Endothelial cell of umbilical vein (primary cell): ENCODE data around the gene SETBP1. TPM values are rescaled to one million over a fixed set of nuclear protein-coding genes. Genes with fewer than 3 reads are reported as not detected.

Experiments
- BruUV-seq: library from RNA; stranded (reverse); fragments of 400-500 nt; replicated peaks from 2 replicates; lab custom pipeline; 2021; lab: Mats Ljungman, UMichigan
- CTCF ChIA-PET: fragments of 300-600, 350-600 bp; sonication (Branson Sonifier 250); formaldehyde crosslinking; loops from one replicate; lab custom pipeline; 2021; ENCODE audit warnings: antibody characterized with exemption, inconsistent platforms; lab: Charles Lee
- POLR2A ChIA-PET: fragments of 300-600, 350-600 bp; sonication (Branson Sonifier 250); formaldehyde crosslinking; loops from one replicate; lab custom pipeline; 2021; ENCODE audit warnings: antibody characterized with exemption, inconsistent platforms; lab: Charles Lee
- DNase-seq: peaks from one replicate; pipeline ENCODE4 v3.0.0-alpha.2; 2011; ENCODE audit warnings: low read depth, low spot score
- FAIRE-seq: peaks from 2 replicates; lab custom pipeline; 2011; peaks lifted over from hg19 to GRCh38; lab: Jason Lieb, UNC
- H2AFZ ChIP-seq: 2 replicates; pipeline ENCODE4 v1.6.0; 2012; ENCODE audit warnings: low read depth, low read length, control low read depth, inconsistent platforms
- H3K27ac ChIP-seq: 2 replicates; pipeline ENCODE4 v1.5.1; 2011; ENCODE audit warnings: low read depth, mild to moderate bottlenecking, control low read depth, low read length, moderate library complexity; ENCODE audit not compliant: insufficient read depth
- H3K27me3 ChIP-seq, 2 experiments: 2 replicates each; pipeline versions ENCODE4 v1.6.0 to v1.6.1; 2011; ENCODE audit warnings: low read length in 2 of 2, mixed read lengths in 1 of 2; ENCODE audit not compliant: control insufficient read depth in 2 of 2, insufficient read depth in 2 of 2
- H3K36me3 ChIP-seq, 2 experiments: 2 replicates in 1 of 2; 3 replicates in 1 of 2; pipeline ENCODE4 v1.5.1; 2011; ENCODE audit warnings: low read length in 2 of 2, mild to moderate bottlenecking in 1 of 2, moderate library complexity in 1 of 2; ENCODE audit not compliant: control insufficient read depth in 2 of 2, insufficient read depth in 2 of 2; ENCODE audit errors: extremely low read depth in 1 of 2
- H3K4me1 ChIP-seq: 3 replicates; pipeline ENCODE4 v1.5.1; 2011; ENCODE audit warnings: mild to moderate bottlenecking, low read length; ENCODE audit not compliant: control insufficient read depth, insufficient read depth; ENCODE audit errors: extremely low read depth
- H3K4me2 ChIP-seq: 2 replicates; pipeline ENCODE4 v1.6.1; 2011; ENCODE audit warnings: low read length, control low read depth, mixed read lengths; ENCODE audit not compliant: insufficient read depth
- H3K4me3 ChIP-seq, 3 experiments: fragments of 200-600 bp in 1 of 3; sonication (generic), shearing (Covaris generic) in 1 of 3; replicated peaks in 1 of 3; 2 replicates each; pipeline ENCODE4 v1.5.1; 2011 to 2016; ENCODE audit warnings: control low read depth in 3 of 3, low read length in 3 of 3, mild to moderate bottlenecking in 2 of 3, inconsistent platforms in 1 of 3, low read depth in 1 of 3, moderate library complexity in 1 of 3; ENCODE audit not compliant: insufficient read depth in 1 of 3
- H3K79me2 ChIP-seq: 2 replicates; pipeline ENCODE4 v1.6.0; 2012; ENCODE audit warnings: low read length, inconsistent platforms; ENCODE audit not compliant: control insufficient read depth, insufficient read depth
- H3K9ac ChIP-seq: replicated peaks from 2 replicates; pipeline ENCODE3; 2011; ENCODE audit warnings: low read length, control low read depth; ENCODE audit not compliant: insufficient read depth; ENCODE audit errors: extremely low read depth
- H3K9me1 ChIP-seq: replicated peaks from 3 replicates; pipeline ENCODE4 v1.6.0; 2011; ENCODE audit warnings: mild to moderate bottlenecking, low read length; ENCODE audit not compliant: control insufficient read depth, insufficient read depth; ENCODE audit errors: extremely low read depth
- H3K9me3 ChIP-seq: replicated peaks from 2 replicates; pipeline ENCODE4 v1.5.1; 2012; ENCODE audit warnings: low read length, inconsistent platforms; ENCODE audit not compliant: control insufficient read depth, insufficient read depth
- H4K20me1 ChIP-seq: replicated peaks from 2 replicates; pipeline ENCODE3; 2011; ENCODE audit warnings: mild to moderate bottlenecking, low read length; ENCODE audit not compliant: control insufficient read depth, insufficient read depth; ENCODE audit errors: extremely low read depth
- CTCF ChIP-seq, 2 donors: IDR thresholded peaks; 1 replicate in 1 of 2; 2 replicates in 1 of 2; pipeline ENCODE4 v1.5.1; 2011; ENCODE audit warnings: low read length in 2 of 2, mild to moderate bottlenecking in 2 of 2, moderate library complexity in 2 of 2, control low read depth in 1 of 2, inconsistent platforms in 1 of 2, low read depth in 1 of 2; ENCODE audit not compliant: insufficient read depth in 1 of 2; ENCODE audit errors: extremely low read depth in 1 of 2
- EZH2 ChIP-seq: IDR thresholded peaks from 2 replicates; pipeline ENCODE4 v1.6.1; 2012; ENCODE audit warnings: borderline replicate concordance, low read depth, mild to moderate bottlenecking, moderate library complexity, low read length, inconsistent platforms; ENCODE audit not compliant: severe bottlenecking
- FOS ChIP-seq: IDR thresholded peaks from 2 replicates; pipeline ENCODE4 v1.6.1; 2011; ENCODE audit warnings: mild to moderate bottlenecking, low read length, moderate library complexity, borderline replicate concordance; ENCODE audit not compliant: insufficient read depth
- GATA2 ChIP-seq: IDR thresholded peaks from 2 replicates; pipeline ENCODE4 v1.7.0; 2011; ENCODE audit warnings: low read depth, mild to moderate bottlenecking, moderate library complexity, mixed read lengths, low read length; ENCODE audit not compliant: insufficient read length, insufficient read depth
- JUN ChIP-seq: IDR thresholded peaks from 2 replicates; pipeline ENCODE4 v1.6.1; 2011; ENCODE audit warnings: borderline replicate concordance, low read depth; ENCODE audit not compliant: insufficient read length, insufficient read depth
- MAX ChIP-seq: IDR thresholded peaks from 2 replicates; pipeline ENCODE4 v1.6.1; 2011; ENCODE audit not compliant: insufficient read depth, insufficient read length
- MYC ChIP-seq: IDR thresholded peaks from one replicate; pipeline ENCODE4 v1.6.1; 2011; ENCODE audit warnings: mild to moderate bottlenecking, low read depth, low read length
- POLR2A ChIP-seq: IDR thresholded peaks from 2 replicates; pipeline ENCODE4 v1.6.1; 2012; ENCODE audit warnings: low read depth, mild to moderate bottlenecking, control low read depth, low read length
- POLR2AphosphoS5 ChIP-seq: IDR thresholded peaks from 2 replicates; pipeline ENCODE4 v1.6.1; 2012; ENCODE audit warnings: low read depth, mild to moderate bottlenecking, control low read depth, low read length, moderate library complexity; ENCODE audit not compliant: insufficient read depth
- dilution Hi-C: fragments of 300-500 bp; cut with MboI; formaldehyde crosslinking; loops from one replicate; pipeline ENCODE4 v1.15.0; 2019; ENCODE audit warnings: low sequenced_read_pairs; ENCODE audit not compliant: extremely low pct_ligation_motif_present
- intact Hi-C: fragments of 100-400 bp; cut with micrococcal nuclease; formaldehyde crosslinking; loops from one replicate; pipeline ENCODE4 v1.10.0; 2022
- polyA plus RNA-seq, 4 experiments: library from polyadenylated mRNA; depleted of rRNA in 3 of 4; stranded (reverse) in 3 of 4; unstranded in 1 of 4; fragments of >200 nt; gene quantifications; 2 replicates each; pipeline versions ENCODE4 v1.2.1 to v1.2.3, GENCODE V29; 2011 to 2012; ENCODE audit warnings: missing spikeins in 1 of 4
- total RNA-seq: library from RNA; stranded (reverse); gene quantifications from 2 replicates; pipeline ENCODE4 v1.2.3, GENCODE V29; 2021

Gene SETBP1
- total and polyA plus RNA-seq, 2 donors (not counting 3 experiments of a cell fraction or from before 2014, with no cell fraction given) = 0.76 to 3.1 TPM

- no TSS peak for BruUV-seq
- no peak for TF ChIP-seq JUN
- Histone ChIP-seq H2AFZ (no peak overlapping the region), H3K36me3 (no peaks in the 10 kb centered on the region), H3K27ac (no peak overlapping the region), H3K4me2 (no peak overlapping the region), H3K4me1 (no peaks in the 10 kb centered on the region), H4K20me1 (no peaks in the 10 kb centered on the region), H3K79me2 (no peaks in the 10 kb centered on the region), H3K27me3 (no peaks in the 10 kb centered on the region), H3K9me1 (no peaks in the 10 kb centered on the region), H3K9me3 (no peaks in the 10 kb centered on the region), H3K4me3 (no peak overlapping the region), H3K9ac (no peak overlapping the region)
- FAIRE-seq = no peak
- DNase-seq = no peak
- dilution Hi-C loops = no loop called here
- POLR2A ChIA-PET = no interaction called here
- CTCF ChIA-PET = no interaction called here
- intact Hi-C loops = no loop called here
These were observed 234.5 kb downstream of the SETBP1 start for GRCh38 chr18:44915213-44915612.

DNA sequence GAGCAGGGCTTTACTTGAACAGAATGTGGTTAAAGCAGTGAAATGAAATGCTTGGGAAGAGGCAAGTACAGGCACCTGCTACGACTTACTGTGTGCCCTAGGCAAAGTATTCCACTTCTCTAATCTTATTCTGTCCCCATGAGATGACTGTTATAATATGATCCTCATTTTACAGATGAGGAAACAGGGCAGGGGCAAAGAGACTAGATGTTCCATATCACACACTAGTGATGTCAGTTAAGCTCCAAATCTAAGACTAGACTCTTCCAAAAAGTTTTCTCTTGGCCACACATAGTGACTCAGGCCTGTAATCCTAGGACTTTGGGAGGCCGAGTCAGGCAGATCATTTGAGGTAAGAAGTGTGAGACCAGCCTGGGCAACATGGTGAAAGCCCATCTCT is 235.0 kb downstream of the SETBP1 start:
- ChIA-PET POLR2A (no interaction called here), CTCF (no interaction called here)
- Histone ChIP-seq H3K4me2 (no peak overlapping the region), H4K20me1 (no peaks in the 10 kb centered on the region), H3K9me1 (no peaks in the 10 kb centered on the region), H3K36me3 (no peaks in the 10 kb centered on the region), H3K27ac (no peak overlapping the region), H3K27me3 (no peaks in the 10 kb centered on the region), H3K9ac (no peak overlapping the region), H3K4me3 (no peak overlapping the region), H3K79me2 (no peaks in the 10 kb centered on the region), H3K9me3 (no peaks in the 10 kb centered on the region), H3K4me1 (no peaks in the 10 kb centered on the region), H2AFZ (no peak overlapping the region)
- intact Hi-C loops = no loop called here
- FAIRE-seq (no peak), DNase-seq (no peak)
- dilution Hi-C loops = no loop called here
- no TSS peak for BruUV-seq
- no peak for TF ChIP-seq EZH2
- no peak for TF ChIP-seq CTCF (IDR thresholded peaks at IDR 0.05; ENCODE audit: extremely low read depth in 1 of 2, insufficient read depth in 1 of 2, low read depth in 1 of 2, low read length in 2 of 2)
- TF ChIP-seq GATA2 = no peak
- TF ChIP-seq POLR2A = no peak
- no peak for TF ChIP-seq FOS
- TF ChIP-seq JUN = no peak
- no peak for TF ChIP-seq MAX
- TF ChIP-seq MYC = no peak
- TF ChIP-seq POLR2AphosphoS5 = no peak
